ENCODE measurements around the gene ZNF567.

The ZNF567 gene

DNA sequence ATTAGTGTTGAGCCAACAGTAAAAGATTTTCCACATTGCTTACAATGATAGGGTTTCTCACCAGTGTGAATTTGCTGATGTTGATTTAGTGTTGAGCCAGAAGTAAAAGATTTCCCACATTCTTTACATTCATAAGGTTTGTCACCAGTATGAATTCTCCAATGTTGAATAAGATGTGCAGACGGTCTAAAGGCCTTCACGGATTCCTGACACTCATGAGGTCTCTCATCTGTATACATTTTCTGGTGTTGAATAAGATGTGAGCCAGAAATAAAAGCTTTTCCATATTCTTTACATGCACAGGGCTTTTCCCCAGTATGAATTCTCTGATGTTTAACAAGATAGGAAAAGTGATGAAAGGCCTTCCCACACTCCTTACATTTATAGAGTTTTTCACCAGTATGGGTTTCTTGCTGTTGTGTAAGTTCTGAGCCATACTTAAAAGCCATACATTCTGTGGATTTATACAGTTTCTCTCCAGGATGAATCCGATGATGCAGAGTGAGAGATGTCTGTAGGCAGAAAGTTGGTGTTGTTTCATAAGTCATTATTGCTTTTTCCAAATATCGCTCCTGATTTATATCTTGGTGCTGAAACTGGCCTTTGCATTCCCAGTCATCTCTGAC lies 62.8 kb downstream of the ZNF567 start:
- DNase-seq (ENCODE audit: low read depth) = no peak

Measured in GM04503 (cell line).